Right renal cortex interstitium (tissue), 3 donors: ENCODE results near the gene H2BK1. TPM values are rescaled to one million over a fixed set of nuclear protein-coding genes. Genes with fewer than 3 reads are reported as not detected.

Experiments used
- polyA plus RNA-seq, 3 donors: library from polyadenylated mRNA; unstranded; fragments of 120-200 nt; gene quantifications; one replicate each; pipeline ENCODE4 v1.2.1, GENCODE V29; 2013; ENCODE audit not compliant: insufficient read length in 3 of 3

The H2BK1 gene
- polyA plus RNA-seq, 3 donors: not detected

Other genes with a start within 250 kb of the H2BK1 start
- 10 to 100 TPM; 13.2 to 14.6 (median 14.1) TPM for gene KCNH2, start 232.2 kb downstream of the H2BK1 start, polyA plus RNA-seq
- 1 to 10 TPM; 6.8 to 7.6 (median 7.0) TPM for gene NOS3, start 219.5 kb downstream of the H2BK1 start, polyA plus RNA-seq
- gene ATG9B, start 186.0 kb downstream of the H2BK1 start, polyA plus RNA-seq: 1 to 10 TPM in 2 of 3 donors, under 1 TPM in 1; 0.99 to 2.3 (median 2.2) TPM
- 10 to 100 TPM; 15.2 to 18.4 (median 15.5) TPM for gene ABCB8, start 182.0 kb downstream of the H2BK1 start, polyA plus RNA-seq
- 1 to 10 TPM; 1.1 to 2.4 (median 1.2) TPM for gene ASIC3, start 162.0 kb downstream of the H2BK1 start, polyA plus RNA-seq
- gene CDK5, start 152.6 kb downstream of the H2BK1 start, polyA plus RNA-seq: 10 to 100 TPM; 15.1 to 19.3 (median 17.1) TPM
- gene SLC4A2, start 150.9 kb downstream of the H2BK1 start, polyA plus RNA-seq: 10 to 100 TPM; 70.5 to 87.7 (median 73.5) TPM
- gene FASTK, start 129.7 kb downstream of the H2BK1 start, polyA plus RNA-seq: 10 to 100 TPM; 44.2 to 50.8 (median 44.9) TPM
- gene TMUB1, start 127.0 kb downstream of the H2BK1 start, polyA plus RNA-seq: 10 to 100 TPM; 21.1 to 26.4 (median 21.4) TPM
- gene AGAP3, start 124.0 kb downstream of the H2BK1 start, polyA plus RNA-seq: 10 to 100 TPM; 54.3 to 61.2 (median 60.2) TPM
- under 1 TPM in 2 of 3 donors, not detected in 1; 0.14 to 0.18 TPM for gene GBX1, start 42.8 kb downstream of the H2BK1 start, polyA plus RNA-seq
- gene ASB10, start 23.2 kb downstream of the H2BK1 start, polyA plus RNA-seq: not detected
- 10 to 100 TPM; 23.3 to 24.8 (median 24.3) TPM for gene ABCF2, start 16.7 kb upstream of the H2BK1 start, polyA plus RNA-seq
- gene CHPF2, start 22.0 kb upstream of the H2BK1 start, polyA plus RNA-seq: 10 to 100 TPM; 20.4 to 22.6 (median 21.4) TPM
- gene SMARCD3, start 38.2 kb upstream of the H2BK1 start, polyA plus RNA-seq: 10 to 100 TPM; 52.6 to 58.6 (median 54.5) TPM
- 10 to 100 TPM; 80.3 to 97.9 (median 86.6) TPM for gene NUB1, start 131.3 kb upstream of the H2BK1 start, polyA plus RNA-seq
- 10 to 100 TPM; 20.4 to 23.6 (median 21.1) TPM for gene WDR86, start 199.6 kb upstream of the H2BK1 start, polyA plus RNA-seq
- gene CRYGN, start 229.7 kb upstream of the H2BK1 start, polyA plus RNA-seq: 1 to 10 TPM; 1.7 to 2.2 (median 2.1) TPM